GM19324 (cell line): ENCODE data around the gene FSD1.

Experiments used
- ATAC-seq: cut with Tn5 transposase; IDR thresholded peaks from one replicate; pipeline ENCODE4 v1.9.1; 2021; ENCODE audit warnings: mild to moderate bottlenecking, moderate library complexity; ENCODE audit not compliant: unreplicated experiment, low FRiP score

FSD1 gene

GRCh38 chr19:4361152-4362046 is 57.0 kb downstream of the FSD1 start:
- ATAC-seq = no peak

- ATAC-seq = no peak
These were observed 57.9 kb downstream of the FSD1 start for GRCh38 chr19:4362101-4362828.

GRCh38 chr19:4362831-4363545 is 58.6 kb downstream of the FSD1 start:
- no peak for ATAC-seq

GRCh38 chr19:4363571-4364304 is 59.3 kb downstream of the FSD1 start:
- ATAC-seq = no peak

GRCh38 chr19:4365341-4365740 is 60.9 kb downstream of the FSD1 start:
- ATAC-seq = no peak

GRCh38 chr19:4365791-4366665 is 61.6 kb downstream of the FSD1 start:
- no peak for ATAC-seq

GRCh38 chr19:4366666-4367335 is 62.4 kb downstream of the FSD1 start:
- no peak for ATAC-seq

GRCh38 chr19:4367336-4367723 is 62.9 kb downstream of the FSD1 start:
- ATAC-seq = no peak

- no peak for ATAC-seq
These were observed 63.4 kb downstream of the FSD1 start for GRCh38 chr19:4367781-4368127.

- ATAC-seq = no peak
These were observed 63.9 kb downstream of the FSD1 start for GRCh38 chr19:4368128-4368820.

GRCh38 chr19:4369109-4369887 is 64.9 kb downstream of the FSD1 start:
- ATAC-seq = peak; percentile 58

- peak; percentile 46 for ATAC-seq
These were observed 65.5 kb downstream of the FSD1 start for GRCh38 chr19:4369888-4370260.

GRCh38 chr19:4370418-4371041 is 66.1 kb downstream of the FSD1 start:
- ATAC-seq = no peak

GRCh38 chr19:4371247-4372164 is 67.1 kb downstream of the FSD1 start:
- ATAC-seq = no peak

- ATAC-seq = no peak
These were observed 68.0 kb downstream of the FSD1 start for GRCh38 chr19:4372165-4373012.
